HG02970 (cell line): ENCODE data around the gene SOX11.

ENCODE experiments used
- ATAC-seq: cut with Tn5 transposase; IDR thresholded peaks from one replicate; pipeline ENCODE4 v1.9.1; 2021; ENCODE audit warnings: mild to moderate bottlenecking, moderate library complexity, moderate number of reproducible peaks; ENCODE audit not compliant: unreplicated experiment, low FRiP score

The SOX11 gene

DNA sequence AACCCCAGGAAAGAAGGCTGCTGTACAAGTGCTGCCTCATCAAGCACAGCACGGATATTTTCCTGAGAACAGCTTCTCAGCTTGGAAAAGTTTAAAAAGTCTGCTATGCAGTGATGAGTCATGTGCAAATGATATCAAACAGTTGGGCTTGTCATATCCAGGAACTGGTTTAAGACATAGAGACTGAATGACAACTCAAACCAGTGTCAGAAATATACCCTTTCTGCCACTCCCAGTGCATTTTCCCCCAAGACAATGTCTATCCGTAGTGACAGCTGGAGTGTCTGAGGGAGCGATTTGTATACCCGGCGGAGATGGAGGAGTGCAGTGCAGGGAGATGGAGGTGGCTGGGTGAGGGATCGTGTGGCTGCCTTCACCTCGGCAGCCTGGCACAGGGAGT is 28.2 kb downstream of the SOX11 start:
- ATAC-seq = no peak

- ATAC-seq = no peak
Observed at GRCh38 chr2:5722236-5722635, 30.1 kb downstream of the SOX11 start.

DNA sequence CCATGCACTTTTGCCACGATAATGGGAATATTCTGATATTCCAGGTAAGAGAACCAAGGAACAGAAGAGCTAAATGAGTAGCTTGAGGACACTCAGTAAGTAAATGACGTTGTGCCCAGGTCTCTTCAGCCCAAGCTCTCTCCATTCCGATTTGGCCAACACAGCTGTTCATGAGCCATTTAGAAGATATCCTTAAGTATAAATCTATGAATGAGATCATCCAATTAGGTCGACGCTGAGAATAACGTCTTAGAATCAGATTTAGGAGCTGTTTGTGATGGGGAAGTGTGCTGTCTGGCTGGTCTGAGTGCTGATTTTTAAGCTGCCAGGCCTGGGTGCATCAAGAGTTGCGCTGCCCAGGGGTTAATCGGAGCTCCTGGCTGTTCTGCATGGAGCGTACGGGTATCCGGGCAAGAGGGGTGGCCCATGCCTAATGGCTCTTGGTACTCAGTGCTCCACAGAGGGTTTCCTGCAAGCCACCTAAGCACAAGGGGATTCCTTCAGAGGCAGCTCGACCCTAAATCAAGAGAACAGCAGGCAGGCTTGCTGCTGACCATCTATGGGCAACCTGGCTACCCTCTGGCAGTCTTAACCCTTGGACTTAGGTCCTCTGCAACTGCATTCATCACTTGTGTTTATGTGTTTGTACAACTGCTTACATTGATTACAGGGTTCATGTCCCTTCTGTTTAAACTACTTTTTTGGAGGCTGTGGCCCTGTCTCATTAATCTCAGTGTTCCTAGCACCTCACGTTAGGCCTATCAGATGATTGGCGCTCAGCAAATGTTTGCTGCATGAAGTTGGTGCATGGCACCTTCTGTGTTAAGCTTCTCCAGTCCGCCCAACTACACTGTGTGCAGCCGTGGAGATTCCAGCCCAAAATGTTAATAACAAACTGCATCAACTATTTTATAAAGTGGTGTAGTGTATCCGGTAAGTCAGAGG is 31.9 kb downstream of the SOX11 start:
- no peak for ATAC-seq

DNA sequence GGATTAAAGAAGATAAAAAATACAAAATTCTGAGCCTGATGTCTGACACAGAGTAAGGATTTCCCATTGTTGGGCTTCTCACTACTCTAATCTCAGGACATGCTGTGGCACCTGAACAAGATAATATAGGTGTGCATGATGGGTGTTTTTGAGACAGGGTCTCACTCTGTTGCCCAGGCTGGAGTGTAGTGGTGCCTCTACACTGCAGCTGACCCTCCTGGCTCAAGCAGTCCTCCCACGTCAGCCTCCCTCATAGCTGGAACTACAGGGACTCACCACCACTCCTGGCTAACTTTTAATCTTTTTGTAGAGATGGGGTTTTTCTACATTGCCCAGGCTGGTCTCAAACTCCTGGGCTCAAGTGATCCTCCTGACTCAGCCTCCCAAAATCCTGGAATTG is 32.9 kb downstream of the SOX11 start:
- ATAC-seq = no peak

DNA sequence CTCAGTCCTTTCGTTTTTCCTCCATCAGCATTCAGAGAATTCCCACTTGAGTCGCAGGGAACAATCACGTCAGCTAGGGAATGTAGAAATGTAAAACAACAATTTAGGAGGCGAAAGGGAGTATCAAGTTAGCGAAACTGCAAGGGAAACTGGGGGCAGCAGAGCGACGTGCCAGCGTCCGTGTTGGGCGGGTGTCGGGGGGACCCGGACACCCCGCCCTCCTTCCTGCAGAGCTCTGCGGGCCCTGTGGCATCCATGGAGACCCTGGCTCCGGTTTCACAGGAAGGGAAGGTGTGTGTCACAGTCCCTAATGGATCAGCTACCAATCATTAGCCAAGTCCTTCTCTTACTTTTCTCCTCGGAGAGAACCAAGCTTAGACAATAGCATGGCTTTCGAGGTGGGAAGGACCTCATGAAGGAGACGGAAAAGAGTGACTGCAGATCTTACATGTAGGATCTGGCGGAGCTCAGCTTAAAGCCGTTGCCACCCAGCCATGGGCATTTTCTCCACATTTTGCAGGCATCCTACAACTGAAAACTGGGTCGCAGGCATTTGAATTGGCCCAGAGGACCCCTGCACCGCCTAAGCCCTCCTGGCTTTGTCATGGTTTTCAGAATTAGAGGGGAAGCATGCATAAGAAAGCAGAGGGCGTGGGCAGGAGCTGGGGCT is 33.7 kb downstream of the SOX11 start:
- no peak for ATAC-seq

DNA sequence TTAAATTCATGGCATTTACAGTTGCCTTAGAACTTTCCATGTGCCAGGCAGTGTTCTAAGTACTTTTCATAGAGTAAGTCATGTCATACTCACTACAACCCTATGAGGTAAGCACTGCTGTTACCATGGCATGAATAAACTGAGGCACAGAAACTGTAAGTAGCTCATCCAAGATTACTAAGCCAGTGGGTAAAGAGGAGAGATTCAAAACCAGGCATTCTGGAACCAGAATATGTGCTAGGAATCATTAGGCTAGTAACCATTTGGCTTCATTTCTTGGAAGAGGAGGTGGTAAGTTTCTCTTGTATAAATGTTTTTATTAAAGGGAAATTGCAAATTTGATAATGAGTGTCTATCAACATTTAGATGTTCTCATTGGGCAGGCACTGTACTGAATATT is 35.1 kb downstream of the SOX11 start:
- no peak for ATAC-seq

DNA sequence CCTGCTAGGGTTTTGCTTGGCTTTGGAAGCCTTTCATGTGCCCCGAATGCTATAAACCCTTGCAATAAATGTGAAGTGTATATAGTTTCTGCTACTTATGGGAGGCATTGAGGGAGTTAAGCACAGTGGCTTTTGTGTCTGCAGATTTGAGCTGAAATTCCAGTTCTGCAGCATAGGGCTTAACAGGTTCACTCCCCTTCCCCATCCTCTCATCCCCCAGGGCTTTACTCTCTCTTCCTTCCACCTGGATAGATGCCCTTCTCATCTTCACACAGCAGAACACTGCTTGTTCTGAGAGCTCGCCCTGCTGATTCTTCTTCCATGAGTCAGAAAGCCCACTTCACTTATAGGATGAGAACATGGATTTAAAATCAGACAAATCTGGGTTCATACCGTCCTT is 37.2 kb downstream of the SOX11 start:
- ATAC-seq = no peak

DNA sequence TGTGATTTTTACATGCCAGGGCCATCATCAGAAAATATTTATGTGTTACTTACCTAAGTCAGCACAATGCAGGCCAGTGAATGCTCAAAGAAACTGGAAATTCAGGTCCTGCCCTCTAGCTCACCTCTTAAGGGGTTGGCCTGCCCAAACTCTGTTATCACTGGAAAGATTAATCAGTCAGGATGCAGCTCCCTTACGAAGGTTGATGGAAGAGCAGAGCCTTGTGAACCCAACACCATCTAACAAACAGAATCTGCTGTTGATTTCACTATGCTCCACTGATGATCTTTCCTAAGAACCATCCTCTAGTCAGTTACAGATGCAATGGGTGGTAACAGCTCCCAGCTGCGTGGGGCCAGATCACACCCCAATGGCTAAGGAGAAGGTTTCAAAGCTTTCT is 38.2 kb downstream of the SOX11 start:
- no peak for ATAC-seq

- no peak for ATAC-seq
Observed at GRCh38 chr2:5734859-5735520, 42.8 kb downstream of the SOX11 start.

DNA sequence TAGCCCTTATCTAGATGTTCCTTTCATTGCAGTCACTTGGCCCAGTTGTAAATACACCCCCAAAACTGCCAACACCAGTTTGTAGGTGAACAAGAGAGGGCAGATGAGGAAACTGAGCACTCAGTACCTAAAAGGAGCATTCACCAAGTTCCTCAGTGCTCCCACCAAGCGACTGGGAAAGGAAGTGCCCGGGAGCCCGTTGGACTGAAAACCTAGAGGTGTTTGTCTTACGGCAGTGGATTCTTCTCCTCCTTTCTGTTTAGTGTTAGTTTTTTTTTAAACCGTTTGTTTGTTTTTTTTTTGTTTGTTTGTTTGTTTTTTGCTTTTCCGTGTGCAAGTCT is 43.3 kb downstream of the SOX11 start:
- ATAC-seq = no peak

- no peak for ATAC-seq
Observed at GRCh38 chr2:5736050-5736449, 43.9 kb downstream of the SOX11 start.

- no peak for ATAC-seq
Observed at GRCh38 chr2:5736886-5737285, 44.7 kb downstream of the SOX11 start.

- ATAC-seq = no peak
Observed at GRCh38 chr2:5740053-5740452, 47.9 kb downstream of the SOX11 start.

DNA sequence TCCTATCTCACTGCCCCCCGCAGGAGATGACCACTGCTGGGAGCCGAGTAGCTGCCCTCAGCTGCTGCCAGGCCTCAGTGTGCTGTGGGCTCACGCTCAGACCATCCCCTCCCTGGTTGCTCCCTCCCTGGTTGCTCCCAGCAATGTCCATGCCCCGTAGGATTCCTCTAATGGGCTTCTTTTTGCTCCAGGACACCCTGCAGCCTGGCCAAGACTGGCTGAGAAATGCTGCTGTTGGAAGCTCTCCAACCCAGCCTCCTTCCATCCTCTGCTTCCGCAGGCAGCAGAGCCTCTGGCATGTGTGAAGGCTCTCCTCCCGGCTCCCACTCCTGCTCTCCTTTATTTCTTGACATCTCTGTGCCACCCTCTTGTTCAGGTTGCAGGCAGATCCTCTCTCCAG is 48.6 kb downstream of the SOX11 start:
- no peak for ATAC-seq

- ATAC-seq = no peak
Observed at GRCh38 chr2:5741242-5741641, 49.1 kb downstream of the SOX11 start.

GRCh38 chr2:5742126-5742525 is 49.9 kb downstream of the SOX11 start:
- ATAC-seq = no peak

GRCh38 chr2:5748391-5748790 is 56.2 kb downstream of the SOX11 start:
- ATAC-seq = no peak

DNA sequence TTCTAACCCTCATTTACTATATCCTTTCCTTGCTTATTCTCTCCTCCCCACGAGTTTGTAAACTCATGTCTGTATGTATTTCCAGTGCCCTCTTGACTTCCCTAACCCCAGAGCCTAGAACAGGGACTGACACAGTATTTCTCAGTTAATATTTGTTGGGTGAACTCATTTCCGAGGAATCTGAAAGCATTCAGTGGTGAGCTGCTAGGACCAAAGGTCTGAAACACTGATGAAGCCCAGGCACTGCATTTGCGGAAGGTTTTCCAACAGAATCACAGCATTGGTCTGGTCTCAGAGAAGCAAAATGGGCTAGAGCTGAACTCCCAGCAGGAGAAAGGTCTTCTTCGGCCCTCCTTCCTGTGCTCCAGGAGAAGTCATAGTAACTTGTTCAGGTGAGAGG is 56.8 kb downstream of the SOX11 start:
- ATAC-seq = no peak

- ATAC-seq = no peak
Observed at GRCh38 chr2:5749347-5749746, 57.2 kb downstream of the SOX11 start.
